Right kidney (tissue), 1 donor: ENCODE results near the gene BICDL2.

ENCODE experiments used
- DNase-seq: peaks from one replicate; pipeline ENCODE4 v3.0.0-alpha.2; 2016

Gene BICDL2

DNA sequence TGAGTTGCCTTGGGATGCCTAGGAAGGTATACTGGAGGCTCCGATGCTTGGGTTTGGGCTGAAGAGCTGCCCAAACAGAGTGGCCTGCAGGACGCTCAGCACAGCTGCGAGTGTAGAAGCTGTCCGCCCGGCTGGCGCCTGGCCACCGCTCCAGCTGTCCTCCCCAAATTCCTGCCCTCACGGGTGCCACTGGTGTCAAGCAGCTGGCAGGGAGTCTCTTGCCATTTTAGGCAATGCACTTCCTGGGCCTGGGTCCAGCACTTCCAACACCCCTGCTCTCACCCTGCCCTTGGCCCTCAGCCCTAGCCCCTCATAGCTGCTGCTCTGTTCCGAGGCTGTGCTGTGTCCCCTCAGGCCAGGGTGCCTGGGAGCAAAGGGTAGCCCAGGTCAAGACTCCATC lies 51.3 kb downstream of the BICDL2 start:
- DNase-seq: no peak

DNA sequence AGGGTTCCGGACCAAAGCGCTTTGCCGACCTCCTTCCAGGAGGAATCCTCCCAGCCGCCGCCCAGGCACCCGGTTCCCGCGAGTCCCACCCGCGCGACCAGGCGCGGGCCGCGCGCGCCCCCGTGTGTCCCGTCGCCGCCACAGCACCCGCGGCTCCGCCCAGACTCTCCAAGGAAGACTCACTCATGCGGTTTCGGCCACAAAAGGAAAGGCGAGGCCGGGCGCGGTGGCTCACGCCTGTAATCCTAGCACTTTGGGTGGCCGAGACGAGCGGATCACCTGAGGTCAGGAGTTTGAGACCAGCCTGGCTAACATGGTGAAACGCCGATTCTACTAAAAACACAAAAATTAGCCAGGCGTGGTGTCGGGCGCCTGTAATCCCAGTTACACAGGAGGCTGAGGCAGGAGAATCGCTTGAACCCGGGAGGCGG lies 53.0 kb downstream of the BICDL2 start:
- peak; percentile 85 for DNase-seq

DNA sequence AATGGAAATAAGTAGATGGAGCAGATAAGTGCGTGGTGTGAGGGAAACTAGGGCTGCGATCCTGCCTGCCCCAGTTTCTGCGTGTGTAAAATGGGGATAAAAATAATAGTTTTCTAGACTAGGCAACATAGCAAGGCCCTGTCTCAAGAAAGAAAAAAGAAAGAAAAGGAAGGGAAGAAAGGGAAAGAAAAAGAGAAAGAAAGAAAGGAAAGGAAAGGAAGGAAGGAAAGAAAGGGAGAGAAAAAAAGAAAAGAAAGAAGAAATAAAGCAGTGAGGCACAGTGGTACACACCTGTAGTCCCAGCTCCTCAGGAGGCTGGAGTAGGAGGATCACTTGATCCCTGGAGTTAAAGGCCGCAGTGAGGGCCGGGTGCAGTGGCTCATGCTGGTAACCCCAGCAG lies 54.3 kb downstream of the BICDL2 start:
- DNase-seq: no peak

DNA sequence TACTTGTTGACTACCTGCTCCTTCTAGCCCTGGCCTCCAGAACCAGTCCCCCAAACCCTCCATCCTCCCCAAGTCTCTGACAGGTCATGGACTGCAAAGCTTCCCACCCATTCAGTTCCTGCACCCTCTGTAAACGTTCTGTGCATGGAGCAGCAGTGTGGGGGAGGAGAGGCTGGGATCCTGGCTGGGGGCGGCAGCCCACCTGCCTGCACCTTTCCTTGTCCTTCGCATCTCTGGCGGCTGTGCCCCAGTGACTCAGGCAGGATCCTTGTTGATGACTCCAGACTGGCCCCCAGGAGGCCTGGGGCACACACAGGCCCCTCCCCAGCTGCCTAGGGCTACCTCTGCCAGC lies 54.9 kb downstream of the BICDL2 start:
- no peak for DNase-seq

DNA sequence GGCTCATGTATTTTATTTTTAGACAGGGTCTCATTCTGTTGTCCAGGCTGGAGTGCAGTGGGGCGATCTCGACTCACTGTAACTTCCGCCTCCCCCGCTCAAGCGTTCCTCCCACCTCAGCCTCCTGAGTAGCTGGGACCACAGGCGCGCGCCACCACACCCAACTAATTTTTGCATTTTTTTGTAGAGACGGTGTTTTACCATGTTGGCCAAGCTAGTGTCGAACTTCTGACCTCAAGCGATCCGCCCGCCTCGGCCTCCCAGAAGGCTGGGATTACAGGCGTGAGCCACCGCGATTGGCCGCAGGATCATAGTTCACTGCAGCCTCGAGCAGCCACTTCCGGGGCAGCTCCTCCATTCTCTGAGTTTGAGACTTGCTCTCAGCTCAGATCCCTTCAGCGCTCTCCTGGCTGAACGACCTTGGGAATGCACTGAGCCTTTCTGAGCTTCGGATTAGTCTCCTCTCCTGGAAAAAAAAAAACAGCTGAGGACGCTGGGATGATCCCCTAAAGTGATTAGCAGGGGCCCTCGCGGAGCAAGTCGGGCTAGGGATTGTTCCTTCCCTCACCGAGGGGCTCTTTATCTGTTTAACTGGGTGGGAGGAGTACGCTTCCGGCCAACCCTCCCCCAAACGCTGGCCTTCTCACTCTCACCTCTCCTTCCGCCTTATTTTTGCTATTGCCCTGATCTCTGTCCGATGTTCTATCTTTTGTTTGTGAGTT lies 55.4 kb downstream of the BICDL2 start:
- DNase-seq: peak; percentile 39

DNA sequence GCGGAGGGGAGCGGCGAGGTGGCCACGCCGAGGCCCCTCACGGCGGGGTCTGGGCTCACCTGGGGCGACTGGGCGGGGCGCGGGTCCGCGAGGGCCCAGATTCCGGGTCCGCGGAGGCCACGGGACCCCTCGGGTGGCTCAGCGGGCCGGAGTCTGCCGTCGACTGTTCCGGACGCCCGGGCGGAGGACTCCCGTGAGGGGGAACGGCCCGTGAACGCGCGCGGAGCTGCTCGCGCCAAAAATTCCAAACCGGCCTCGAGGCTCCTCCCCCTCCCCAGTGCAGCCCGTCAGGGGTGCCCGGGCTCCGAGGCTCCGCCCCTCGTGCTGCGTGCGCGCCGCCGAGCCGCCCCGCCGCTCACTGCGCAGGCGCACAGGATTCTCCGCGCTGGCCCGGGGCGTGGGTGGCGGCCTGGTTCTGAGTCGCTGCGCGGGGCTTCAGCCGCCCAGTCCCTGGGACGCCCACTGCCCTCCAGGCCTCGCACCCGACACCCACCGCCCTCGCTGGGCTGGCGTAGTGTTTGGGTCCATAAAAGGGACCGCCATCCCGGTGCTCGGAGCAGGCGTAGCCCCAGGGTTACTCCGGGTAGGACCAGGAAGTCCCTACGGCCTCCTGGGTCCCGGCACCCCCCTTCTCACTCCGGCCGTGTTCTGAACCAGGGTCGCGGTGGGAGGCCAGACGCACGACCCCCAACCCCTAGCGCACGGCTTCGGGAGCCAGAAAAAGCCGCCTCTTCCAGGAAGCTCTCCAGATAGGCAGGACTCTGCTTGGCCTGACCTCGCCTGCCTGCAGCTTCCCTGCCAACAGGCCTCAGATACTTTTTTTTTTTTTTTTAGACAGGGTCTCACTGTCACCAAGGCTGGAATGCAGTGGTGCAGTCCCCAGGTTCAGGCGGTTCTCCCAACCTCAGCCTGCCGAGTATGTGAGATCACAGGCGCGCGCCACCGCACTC lies 56.2 kb downstream of the BICDL2 start, which contains the start of gene PKMYT1:
TSS of gene PKMYT1 (minus strand) at position 220 of the 950 bp plus-strand sequence. CDS start 789 bp downstream, outside the sequence.
- peak; percentile 97 for DNase-seq

DNA sequence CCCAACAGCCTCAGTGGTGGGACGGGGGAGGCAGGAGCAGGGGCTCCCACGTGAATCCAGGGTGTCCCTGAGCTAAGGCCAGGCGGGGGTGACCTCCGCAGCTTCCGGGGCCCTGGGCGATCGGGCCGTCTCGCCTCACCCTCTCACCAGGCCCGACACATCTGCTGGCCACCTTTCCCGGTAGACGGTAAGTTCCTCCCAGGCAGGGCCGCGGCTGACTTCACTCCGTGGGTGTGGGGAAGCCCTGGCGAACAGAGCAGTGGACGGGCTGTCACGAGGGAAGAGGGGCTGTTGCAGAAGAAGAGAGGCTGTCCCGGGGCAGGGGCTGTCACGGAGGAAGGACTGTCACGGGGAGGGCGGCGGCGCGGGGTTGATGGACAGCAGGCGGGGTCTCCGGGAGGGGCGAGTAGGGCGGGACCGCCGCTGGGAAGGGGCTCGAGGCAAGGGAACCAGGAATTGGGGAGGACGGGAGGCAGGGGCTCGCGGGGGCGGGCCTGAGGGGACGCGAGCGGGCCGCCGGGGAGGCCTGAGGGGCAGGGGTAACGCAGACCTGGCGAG lies 57.0 kb downstream of the BICDL2 start:
- DNase-seq: peak; percentile 21
